GM21529 (cell line): ENCODE results near the gene IQCF2.
"Not testable (repeated sequence)": the region's sequence is repeated elsewhere in the genome, so short reads cannot be mapped to it uniquely, and the experiment has no call there.

ENCODE experiments used
- ATAC-seq: cut with Tn5 transposase; IDR thresholded peaks from one replicate; pipeline ENCODE4 v1.9.1; 2021; ENCODE audit not compliant: unreplicated experiment

Gene IQCF2

DNA sequence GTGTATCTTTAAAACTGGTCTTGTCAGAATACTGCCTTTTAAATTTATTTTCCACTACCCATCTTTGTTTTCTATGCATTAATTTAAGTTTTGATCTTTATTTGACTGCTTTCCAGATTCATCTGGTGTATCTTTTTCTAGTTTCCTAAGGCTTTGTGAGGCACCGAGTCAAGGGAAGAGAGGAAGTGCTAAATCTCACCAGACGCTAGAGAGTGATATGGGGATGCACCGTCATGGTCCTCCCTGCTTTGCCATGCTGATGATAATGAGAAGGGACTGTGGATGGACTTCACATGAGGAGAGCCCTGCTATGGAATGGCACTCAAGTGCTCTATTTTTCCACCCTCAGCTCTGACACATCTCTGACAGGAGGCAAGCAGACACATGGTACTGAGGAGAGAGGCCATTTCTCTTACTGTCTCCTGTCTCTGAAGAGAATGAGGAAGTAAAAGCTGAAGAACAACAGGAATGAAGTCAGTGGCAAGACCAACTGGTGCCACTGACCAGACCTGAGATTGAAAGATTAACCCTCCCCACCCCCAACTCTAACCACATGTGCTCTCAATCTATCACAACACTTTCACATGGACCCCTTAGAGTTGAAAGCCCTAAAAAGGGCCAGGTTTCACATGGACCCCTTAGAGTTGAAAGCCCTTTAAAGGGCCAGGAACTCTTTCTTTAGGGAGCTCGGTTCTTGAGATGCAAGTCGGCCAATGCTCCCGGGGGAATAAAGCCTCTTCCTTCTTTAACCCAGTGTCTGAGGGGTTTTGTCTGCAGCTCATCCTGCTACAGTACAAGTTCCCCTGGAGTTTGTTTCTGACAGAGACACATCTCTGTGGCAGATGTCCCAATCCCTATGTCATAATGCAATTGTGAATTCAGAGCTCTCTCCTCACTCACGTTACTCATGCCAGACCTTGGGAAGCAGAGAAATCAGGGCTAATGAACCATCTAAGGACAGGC is at the start of gene IQCF2:
Gene IQCF2, plus strand, starts transcription at position 913 of the 963 bp plus-strand sequence. CDS start 52 bp downstream, outside the sequence.
- ATAC-seq = peak; percentile 52

DNA sequence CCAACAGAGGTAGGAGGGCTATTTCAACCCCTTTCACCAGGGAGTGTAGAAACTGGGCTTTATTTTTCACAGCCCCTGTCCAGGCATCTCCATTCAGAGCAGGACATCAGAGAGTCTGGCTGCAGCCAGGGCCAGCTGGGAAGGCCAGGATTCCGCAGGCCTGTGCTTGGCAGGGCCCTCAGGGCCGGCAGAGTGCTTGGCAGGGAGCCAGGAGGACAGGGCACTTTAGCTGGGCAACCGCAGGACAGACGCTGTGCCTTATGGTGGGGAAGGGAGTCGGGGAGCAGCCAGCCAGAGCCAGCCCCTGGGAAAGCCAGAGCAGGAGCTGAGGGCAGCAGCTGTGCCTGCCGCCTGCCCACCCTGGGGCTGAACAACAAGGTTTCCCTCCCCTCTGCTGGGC is 47.9 kb upstream of the IQCF2 start:
- ATAC-seq = no peak

DNA sequence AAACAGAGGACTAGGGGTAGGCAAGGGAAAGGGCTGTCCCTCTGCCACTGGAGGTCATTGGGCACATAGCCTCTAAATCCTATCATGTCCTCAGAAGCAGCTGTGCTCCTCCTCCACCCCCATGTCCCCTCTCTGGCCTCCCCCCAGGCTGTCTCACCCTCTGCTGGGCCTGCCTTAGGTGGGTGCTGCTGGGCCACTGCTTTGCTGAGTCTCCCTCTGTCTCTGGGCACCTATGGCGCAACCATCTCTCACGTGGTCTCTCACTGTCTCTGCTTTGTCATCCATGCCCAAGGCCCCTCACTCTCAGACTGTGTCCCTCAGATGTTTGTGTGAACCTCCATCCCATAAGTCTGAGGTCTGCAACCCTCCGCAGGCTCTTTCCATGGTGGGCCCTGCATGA is 47.4 kb upstream of the IQCF2 start:
- ATAC-seq = no peak

DNA sequence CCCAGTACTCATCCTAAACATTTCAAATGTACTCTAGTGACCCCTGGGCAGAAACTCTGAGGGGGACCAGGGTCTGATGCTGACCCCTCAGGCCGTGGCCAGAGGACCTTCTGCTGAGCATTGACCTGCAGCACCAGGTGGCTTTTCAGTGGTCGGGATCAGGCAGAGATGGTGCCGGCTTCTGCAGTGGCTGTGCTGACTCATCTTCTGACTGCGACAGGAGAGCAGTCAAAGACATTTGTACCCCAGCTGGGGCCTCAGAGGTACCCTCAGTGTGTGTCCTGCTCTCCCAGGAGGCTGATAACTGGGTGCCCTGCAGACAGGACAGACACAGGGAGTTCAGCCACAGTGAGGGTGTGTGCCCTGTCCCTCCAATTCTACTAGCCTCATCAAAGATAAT is 45.8 kb upstream of the IQCF2 start:
- ATAC-seq = no peak

DNA sequence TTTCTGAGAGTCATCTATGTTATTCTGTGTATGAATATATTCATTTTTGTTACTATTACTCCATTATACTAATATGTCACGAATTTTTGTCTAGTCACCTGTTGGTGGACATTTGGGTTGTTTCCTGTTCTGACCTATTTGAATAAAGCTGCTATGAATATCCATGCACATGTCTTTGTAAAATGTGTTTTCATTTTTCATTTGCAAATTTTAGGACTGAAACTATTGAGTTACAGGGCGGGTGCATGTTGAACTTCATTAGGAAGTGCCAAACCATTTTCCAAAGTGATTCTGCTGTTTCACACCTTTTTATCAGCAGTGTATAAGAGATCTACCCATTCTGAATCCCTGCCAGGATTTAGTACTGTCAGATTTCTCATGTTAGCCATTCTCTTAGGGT is 44.7 kb upstream of the IQCF2 start:
- ATAC-seq = no peak

DNA sequence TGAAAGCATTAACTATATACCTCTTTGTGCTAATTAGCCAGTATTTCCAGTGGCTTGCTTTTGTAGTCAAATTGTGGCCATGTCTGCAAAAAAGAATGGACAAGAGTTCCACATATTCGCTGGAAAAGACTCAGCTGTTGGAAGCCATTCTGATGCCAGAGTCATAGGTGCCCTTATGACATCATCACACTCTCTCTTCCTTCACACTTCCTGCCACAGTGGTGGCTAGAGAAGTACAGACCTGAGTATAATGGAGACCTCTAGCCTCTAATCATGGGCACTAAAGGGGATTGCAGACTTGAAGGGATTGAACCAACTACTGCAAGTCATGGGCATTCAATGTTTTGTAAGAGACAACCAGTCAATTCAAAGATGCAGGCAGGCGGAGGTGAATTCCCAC is 44.0 kb upstream of the IQCF2 start:
- no peak for ATAC-seq

DNA sequence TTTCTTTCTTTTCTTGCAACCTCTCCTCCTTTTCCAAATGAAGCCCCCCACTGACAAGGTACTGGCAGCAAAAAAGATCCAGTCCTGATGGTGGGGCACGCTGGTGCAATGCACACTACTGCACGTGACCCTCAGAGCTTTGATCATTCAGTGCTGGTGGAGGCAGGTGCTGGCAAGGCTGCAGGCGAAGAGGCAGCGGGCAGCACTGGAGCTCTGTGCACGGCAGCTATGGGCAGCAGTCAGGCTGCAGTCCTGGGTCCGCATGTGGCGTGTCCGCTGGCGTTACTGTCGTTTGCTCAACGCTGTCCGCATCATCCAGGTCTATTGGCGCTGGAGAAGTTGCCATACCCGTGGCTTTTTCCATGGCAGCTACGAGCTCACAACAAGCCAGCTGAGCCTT is 42.3 kb upstream of the IQCF2 start:
- ATAC-seq = no peak

DNA sequence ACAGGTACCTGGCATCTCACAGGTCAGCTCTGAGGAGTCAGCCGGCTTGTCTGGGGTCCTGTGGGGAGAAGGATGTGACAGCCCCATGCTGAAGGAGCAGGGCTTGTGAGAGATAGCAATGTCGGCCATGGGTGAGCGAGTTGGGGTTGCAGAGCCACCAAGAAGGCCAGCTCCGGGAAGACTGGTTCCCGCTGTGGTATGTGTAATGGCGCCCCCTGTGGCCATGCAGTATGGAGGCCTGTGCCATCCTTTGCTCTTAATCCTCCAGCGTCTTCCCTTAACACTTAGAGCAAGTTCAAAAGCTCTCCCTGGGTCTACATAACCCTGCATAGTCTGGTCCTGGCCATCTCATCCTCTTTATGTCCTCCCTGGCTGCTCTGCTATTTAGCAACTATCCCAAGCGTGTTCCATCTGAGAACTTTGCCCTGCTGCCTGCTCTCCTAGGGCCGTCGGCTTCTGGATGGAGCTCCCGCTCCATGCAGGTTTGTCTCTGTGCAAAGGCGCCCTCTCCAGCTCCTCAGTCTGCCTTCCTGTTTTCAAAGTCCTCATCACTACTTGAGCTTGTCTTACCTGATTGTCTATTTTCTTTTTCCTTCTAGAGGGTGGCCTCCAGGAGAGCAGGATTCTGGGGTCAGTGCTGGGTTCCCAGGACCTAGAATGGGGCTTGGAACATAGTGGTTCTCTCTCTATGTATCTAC is 41.6 kb upstream of the IQCF2 start:
- no peak for ATAC-seq

DNA sequence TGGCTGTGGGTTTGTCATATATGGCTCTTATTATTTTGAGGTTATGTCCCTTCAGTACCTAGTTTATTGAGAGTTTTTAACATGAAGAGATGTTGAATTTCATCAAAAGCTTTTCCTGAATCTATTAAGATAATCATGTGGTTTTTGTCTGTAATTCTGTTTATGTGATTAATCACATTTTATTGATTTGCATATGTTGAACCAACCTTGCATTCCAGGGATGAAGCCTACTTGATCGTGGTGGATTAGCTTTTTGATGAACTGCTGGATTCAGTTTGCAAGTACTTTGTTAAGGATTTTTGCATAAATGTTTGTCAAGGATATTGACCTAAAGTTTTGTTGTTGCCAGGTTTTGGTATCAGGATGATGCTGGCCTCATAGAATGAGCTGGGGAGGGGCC is 33.1 kb upstream of the IQCF2 start:
- ATAC-seq = no peak

DNA sequence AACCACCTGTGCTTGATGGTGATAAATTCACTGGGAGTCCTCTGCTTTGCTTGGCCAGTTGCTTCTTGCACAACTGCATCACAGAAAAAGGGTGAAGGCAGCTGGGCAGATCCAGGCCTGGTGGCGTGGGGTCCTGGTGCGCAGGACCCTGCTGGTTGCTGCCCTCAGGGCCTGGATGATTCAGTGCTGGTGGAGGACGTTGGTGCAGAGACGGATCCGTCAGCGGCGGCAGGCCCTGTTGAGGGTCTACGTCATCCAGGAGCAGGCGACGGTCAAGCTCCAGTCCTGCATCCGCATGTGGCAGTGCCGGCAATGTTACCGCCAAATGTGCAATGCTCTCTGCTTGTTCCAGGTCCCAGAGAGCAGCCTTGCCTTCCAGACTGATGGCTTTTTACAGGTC is 31.1 kb upstream of the IQCF2 start:
- ATAC-seq = no peak

DNA sequence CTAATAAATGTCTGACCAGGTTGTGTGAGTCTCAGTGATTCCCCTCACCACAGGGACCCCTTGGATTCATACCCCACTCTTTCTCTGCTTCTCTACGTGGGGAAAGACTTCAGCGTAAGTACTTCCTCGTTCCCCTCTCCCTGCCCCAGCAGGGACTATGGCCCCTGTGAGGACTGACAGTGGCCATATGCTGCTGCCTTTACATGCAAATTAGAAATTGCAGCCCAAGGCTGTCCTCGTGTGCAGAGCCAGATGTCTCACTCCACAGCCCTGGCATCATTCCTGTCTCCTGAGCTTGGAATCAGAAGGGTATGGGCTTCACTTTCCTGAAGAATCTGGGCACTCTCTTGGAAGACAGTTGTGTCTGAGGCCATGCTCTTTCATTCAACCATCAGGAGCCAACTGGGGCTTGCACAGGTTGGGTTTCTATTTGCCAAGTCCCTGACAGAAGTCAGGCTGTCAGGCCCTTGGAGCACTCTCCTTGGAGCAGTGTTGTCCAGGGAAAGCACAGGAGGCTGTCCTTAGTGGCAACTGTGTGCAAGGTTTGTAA is 30.5 kb upstream of the IQCF2 start:
- no peak for ATAC-seq

DNA sequence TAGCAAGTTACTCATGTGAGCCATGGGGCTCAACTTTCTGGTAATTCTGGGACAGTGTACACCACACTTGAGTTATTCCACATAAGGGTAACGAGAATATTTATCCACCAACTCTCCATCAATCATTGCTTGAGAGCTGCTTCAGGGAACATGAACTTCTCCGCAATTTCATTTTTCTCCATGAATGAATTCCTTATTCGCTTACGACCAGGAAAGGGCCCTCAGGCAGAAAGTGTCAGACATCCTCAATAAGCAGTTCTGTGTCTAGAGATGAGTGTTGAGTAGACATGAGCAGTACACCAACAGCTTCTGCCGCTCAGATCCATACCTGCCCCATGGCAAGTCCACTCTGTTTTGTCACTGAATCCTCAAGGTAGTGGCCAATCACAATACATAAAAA is 24.8 kb upstream of the IQCF2 start:
- ATAC-seq = no peak

DNA sequence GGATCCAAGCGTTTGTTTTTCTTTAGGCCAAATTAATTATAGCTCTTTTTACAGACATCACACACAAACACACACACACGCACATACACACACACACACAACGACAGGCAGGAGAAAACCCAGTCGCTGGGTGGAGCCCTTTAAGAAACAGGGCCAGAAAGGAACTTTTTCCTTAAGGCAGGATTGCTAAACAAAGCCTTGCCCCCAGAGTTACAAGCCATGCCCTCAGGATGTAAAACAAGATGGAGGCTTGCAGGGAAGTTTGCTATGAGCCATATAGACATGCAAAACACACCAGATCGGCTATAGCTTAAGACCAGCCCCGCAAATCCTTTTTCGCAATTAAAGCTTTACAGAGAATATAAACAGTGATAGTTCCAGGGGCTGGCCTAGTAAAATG is 16.3 kb upstream of the IQCF2 start:
- ATAC-seq = no peak

DNA sequence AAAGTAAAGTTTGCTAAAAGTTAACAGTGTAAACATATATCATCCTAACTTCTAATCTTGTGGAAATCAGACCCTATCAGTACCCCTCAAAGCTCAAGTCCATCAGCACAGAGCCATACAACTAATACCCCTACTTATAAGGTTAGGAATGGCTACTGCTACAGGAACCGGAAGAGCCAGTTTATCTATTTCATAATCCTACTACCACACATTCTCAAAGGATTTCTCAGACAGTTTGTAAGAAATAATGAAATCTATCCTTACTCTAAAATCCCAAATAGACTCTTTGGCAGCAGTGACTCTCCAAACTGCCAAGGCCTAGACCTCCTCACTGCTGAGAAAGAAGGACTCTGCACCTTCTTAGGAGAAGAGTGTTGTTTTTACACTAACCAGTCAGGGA is 6.0 kb upstream of the IQCF2 start:
- ATAC-seq = not testable (repeated sequence)

DNA sequence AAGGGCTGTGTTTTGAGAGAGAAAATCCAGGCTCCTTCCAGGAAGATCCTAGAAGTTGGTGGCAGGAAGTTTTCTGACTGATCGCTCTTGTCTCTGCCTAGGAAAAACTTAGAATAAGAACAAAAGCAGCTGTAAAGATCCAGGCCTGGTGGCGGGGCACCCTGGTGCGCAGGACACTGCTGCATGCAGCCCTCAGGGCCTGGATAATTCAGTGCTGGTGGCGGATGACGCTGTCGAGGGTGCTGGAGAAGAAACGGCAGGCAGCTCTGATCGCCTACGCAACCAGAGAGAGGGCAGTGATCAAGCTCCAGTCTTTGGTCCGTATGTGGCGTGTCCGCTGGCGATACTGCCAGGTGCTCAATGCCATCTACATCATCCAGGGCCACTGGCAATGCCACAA is 1.5 kb downstream of the IQCF2 start:
- no peak for ATAC-seq

DNA sequence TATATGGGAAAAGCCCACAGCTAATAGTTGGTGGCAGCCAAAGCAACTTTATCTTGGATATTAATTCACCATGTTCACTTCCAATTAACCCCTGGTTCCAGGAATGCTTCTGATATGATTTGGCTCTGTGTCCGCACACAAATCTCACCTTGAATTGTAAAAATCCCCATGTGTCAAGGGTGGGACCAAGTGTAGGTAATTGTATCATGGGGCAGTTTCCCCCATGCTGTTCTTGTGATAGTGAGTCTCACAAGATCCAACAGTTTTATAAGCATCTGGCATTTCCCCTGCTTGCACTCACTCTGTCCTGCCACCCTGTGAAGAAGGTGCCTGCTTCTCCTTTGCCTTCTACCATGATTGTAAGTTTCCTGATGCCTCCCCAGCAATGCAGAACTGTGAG is 7.5 kb downstream of the IQCF2 start:
- not testable (repeated sequence) for ATAC-seq

DNA sequence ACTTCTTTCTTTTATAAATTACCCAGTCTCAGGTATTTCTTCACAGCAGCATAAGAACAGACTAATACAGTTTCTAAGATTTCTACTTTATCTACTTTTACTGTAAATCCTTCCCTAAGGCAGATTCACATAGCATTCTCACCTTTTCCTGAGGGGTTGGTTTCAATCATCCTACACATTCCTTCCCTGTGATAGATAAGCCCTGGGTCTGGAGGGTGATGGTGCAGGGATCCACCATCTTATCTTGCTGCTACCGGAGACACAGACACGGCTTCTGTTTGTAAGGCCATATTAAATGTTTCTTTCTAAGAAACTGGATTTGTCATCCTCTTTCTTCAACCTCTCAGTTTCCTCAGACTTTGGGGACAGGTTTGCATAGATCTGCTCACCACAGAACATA is 7.9 kb downstream of the IQCF2 start:
- ATAC-seq = no peak

DNA sequence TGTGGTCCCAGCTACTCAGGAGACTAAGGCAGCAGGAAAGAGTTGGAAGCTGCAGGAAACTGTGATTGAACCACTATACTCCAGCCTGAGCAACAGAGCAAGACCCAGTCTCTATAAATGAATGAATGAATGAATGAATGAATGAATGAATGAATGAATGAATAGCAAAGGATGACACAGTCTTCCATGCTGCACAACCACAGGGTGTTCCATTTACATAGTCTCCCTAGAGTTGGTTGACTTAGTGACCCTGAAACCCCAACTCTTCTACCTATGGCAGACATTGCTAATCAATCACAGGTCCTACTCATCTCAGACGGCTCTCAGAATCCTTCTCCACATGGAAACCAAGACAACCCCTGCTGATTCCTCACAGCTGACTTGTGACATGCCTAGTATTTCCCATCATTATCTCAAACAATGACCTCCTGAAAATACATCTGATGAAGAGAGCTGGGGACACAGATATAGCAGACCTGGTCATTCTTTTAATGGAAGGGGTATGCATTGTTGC is 11.9 kb downstream of the IQCF2 start:
- ATAC-seq = no peak

DNA sequence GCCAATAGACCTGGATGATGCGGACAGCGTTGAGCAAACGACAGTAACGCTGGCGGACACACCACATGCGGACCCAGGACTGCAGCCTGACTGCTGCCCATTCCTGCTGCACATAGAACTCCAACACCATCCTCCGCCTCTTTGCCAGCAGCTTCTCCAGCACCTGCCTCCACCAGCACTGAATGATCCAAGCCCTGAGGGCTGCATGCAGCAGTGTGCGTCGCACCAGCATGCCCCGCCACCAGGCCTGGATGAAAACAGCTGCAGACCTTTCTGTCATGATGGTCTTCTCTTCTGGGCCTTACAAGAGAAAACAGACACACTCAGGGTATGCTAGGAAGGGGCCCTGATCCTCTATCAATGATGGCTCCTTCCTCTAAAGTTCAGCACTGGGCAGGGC is 12.5 kb downstream of the IQCF2 start:
- ATAC-seq = no peak

DNA sequence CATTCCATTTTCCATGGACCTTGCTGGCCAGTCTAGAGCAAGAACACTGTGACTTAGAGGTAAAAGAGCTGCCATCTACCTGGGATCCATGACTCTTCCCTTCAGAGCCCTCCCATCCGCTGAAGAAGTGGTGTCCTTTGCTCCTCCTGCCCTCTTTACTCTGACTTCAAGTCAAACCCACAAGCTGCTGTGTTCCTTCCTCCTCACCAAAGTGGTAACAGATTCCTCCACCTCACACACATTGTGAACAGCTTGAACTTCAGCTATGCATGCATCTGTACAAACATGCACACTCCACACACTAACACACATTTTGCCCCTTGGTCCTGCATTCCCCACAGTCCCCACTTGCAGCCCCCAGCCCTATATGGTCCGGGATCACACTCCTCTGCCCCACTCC is 13.0 kb downstream of the IQCF2 start:
- ATAC-seq = no peak

DNA sequence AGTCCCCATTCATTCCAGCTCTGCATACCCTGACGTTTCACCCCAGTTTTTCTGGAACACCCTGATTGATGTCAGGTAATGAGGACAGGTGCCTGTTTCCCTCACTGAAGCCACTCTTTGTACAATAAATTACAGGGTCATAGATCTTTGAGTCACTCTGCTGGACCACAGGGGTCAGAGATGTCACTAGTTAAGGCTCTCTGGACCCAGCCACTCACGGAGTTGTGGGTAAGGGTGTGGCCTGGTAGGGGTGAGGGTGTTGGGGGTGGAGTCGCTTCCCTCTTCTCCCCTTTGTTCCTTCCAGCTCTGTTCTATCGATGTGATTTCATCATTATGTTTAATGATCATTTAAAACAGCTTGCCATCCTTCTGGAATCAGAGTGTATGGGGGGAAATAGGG is 13.5 kb downstream of the IQCF2 start:
- ATAC-seq = no peak

DNA sequence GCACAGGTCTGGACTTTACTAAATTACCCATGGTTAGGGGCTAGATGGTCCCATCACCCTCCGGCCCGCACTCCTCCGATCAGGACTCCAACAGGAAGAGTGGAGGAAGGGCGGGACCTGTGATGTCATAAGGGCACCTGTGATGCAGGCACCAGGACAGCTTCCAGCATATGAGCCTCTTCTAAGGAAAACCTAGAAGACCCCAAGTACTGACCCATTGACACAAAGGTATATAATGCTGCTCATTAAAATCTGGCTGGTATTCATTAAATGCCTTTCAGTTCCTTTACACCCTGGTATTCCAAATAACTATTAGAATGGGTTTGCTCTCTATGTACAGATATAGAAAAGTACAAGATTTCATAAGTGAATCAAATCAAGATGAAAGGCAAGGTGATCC is 14.1 kb downstream of the IQCF2 start, which contains the start of gene IQCF5:
Gene IQCF5, minus strand, starts transcription at position 101 of the 400 bp plus-strand sequence. Its CDS starts 70 bp downstream, at position 31.
- ATAC-seq = no peak
